Ramos (cell line): ENCODE results near the gene ODF2L.

Experiments used
- in situ Hi-C: fragments of 300-500 bp; cut with MboI; formaldehyde crosslinking; loops from one replicate; pipeline ENCODE4 v1.14.3; 2022; ENCODE audit warnings: low sequenced_read_pairs; ENCODE audit not compliant: unreplicated experiment

ODF2L gene

DNA sequence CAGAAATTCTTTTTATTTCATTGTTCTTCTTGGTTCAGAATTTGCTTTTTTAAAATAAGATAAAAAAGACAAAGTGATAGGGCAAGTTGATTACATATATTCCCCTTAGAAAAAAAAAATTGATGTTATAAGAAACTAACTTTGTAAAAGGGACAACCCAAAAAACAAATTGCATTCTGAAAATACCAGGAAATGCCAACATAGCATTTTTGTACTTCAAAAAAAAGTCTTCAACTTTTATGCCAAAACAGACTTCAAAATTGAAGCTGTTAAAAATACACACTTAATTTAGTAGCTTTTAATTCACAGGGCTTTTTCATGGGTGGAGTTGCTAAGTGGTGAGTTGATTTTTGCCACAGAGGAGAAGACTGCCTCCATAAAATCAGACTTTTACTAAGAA is 70.9 kb downstream of the ODF2L start:
- in situ Hi-C loops, result no loop called here

DNA sequence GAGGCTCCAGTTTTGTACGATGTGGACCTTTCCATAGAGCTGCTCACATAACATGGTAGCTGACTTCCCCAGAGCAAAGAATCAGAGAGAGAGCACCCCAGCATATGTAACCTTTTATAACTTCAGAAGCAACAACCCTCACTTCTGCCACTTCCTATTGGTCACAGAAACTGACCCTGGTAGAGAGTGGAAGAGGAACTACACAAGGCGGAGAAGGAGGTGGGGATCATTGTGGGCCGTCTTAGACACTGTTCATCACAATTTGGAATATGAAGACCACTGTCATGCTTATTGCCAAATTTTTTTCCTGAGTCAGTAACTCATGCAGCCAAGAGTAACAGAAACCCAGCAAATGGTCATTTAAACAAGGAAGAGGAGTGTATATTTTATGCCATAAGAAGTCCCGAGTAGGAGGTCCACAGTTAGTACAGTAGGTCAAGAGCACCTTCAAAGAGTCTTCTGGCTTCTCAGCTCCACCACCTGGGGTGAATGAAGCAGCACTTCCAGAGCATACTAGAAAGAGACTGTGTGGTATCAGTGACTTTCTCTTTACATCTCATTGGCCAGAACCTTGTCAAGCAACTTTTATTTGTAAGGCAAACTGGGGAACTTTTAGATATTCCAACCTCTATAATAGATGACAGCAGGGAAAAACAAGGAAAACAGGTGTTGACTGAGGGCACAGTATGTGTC is 71.8 kb downstream of the ODF2L start:
- in situ Hi-C loops, result no loop called here

DNA sequence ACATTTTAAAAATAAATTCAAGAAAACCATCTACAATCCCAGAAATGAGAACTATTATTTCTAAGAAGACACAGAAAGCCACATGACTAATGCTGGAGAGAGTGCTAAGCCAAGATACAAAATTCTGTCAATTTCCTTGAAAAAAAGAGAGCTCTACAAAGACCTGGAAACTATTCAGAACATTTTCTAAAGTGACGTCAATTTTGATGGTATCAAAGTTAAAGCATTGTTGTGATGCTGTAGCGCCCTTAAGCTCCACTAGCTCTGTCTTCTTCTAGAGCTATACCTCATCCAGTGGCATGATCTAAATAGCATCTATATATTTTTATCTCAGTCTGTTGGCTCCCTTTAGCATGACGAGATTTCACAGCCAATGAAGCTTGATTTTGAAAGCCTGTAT is 73.9 kb downstream of the ODF2L start:
- in situ Hi-C loops, result no loop called here

DNA sequence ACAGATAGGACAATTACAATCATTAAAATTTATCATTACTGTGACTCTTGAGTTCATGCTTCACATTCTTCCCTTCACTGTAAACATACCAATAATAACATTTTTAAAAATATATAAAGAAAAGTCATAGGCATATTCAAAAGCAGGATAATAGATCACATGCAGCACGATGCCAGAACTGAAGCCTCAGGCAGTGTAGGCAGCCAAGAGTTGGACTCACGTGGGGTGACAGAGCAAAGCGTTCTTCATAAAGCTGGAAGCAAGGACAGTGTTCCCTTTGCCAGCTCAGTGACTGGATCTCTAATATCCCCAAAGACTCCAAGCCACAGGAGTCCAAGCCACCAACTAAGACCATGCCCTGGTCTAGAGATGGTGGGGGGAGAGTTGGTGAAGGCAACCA is 77.7 kb downstream of the ODF2L start:
- in situ Hi-C loops, result no loop called here

DNA sequence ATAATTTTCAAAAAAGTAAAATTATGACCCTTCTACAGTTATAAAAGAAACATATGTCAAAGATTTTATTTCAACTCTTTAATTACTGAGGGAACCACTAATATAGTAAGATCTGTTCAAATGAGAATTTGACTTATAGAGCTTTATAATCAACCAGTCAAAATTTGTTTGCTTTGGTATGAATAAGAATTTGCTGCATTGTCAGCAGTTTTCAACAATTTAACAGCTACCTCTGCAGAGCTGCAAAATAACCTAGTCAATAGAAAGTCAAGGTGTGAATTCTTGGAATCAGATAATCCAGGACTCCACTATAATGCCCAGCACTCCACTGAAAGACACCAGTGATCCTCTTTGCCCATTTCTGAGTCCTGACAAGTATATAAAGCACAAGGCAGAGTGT is 78.2 kb downstream of the ODF2L start:
- in situ Hi-C loops, result no loop called here

DNA sequence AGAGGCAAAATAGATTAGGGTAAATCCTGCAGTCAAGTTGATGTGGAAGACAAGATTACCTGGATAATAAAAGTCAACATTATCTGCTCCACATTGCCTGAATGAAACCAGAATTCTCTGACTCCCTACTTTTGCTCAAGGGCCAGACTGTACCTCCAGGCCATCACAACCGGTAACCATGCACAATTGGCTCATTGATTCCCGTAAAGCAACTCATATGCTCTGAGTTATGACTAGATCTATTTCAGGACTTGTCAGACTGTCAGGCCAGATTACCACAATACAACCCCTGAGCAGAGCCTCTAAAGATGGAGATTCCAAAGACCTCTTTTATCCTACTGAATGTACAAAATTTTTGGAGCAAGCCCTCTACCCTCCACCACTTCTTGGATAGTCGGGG is 90.4 kb downstream of the ODF2L start:
- in situ Hi-C loops, result no loop called here

DNA sequence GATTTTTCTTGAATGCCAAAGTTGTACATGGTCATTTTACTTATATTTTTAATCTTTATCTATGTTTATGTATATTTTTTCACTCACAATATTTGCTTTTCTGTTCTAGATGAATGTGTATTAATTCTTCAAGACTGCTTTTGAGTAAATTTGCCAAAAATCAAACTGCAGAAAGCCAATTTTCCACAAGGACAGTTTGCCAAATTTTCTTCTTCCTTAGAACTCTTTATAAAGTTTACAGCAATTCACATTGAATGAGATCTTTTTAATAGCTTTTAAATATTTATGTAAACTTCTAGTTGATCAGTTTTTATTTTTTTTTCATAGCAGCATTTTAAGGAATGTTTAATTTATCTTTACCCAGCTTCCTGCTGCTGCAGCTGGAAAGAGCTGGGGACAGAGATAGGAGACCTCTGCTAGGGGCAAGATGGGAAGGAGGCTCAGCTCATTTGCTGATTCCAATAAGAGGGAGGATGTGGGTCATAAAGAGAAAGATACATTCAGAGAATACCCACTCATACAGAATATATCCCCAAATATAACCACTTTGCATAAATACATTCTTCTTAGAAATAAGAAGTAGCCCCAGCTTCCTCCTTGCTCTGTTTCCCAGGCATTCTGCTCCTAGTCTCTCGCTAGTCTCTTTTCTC is 93.0 kb downstream of the ODF2L start:
- in situ Hi-C loops, result no loop called here
